GM21717 (cell line): ENCODE results near the gene AGTRAP.

Source experiments
- ATAC-seq: cut with Tn5 transposase; IDR thresholded peaks from one replicate; pipeline ENCODE4 v1.9.1; 2021; ENCODE audit warnings: mild to moderate bottlenecking, moderate library complexity; ENCODE audit not compliant: unreplicated experiment

AGTRAP gene

GRCh38 chr1:11731691-11732283, 4.1 kb upstream of the AGTRAP start:
- ATAC-seq = no peak

GRCh38 chr1:11733306-11733705, 2.6 kb upstream of the AGTRAP start:
- ATAC-seq = no peak

GRCh38 chr1:11735531-11735853, 444 bp upstream of the AGTRAP start:
- no peak for ATAC-seq

GRCh38 chr1:11736746-11737639, 1.1 kb downstream of the AGTRAP start:
- ATAC-seq = no peak

GRCh38 chr1:11738096-11738495, 2.2 kb downstream of the AGTRAP start:
- no peak for ATAC-seq

GRCh38 chr1:11738783-11739182, 2.8 kb downstream of the AGTRAP start:
- ATAC-seq = no peak

GRCh38 chr1:11740258-11741192, 4.6 kb downstream of the AGTRAP start:
- no peak for ATAC-seq

- no peak for ATAC-seq
Observed at GRCh38 chr1:11741482-11741881, 5.5 kb downstream of the AGTRAP start.

GRCh38 chr1:11741919-11742558, 6.1 kb downstream of the AGTRAP start:
- no peak for ATAC-seq

GRCh38 chr1:11744287-11744686, 8.4 kb downstream of the AGTRAP start:
- no peak for ATAC-seq

GRCh38 chr1:11746092-11746491, 10.2 kb downstream of the AGTRAP start:
- ATAC-seq = no peak

GRCh38 chr1:11746795-11747487, 11.0 kb downstream of the AGTRAP start:
- ATAC-seq = no peak

- ATAC-seq = no peak
Observed at GRCh38 chr1:11748294-11749202, 12.6 kb downstream of the AGTRAP start.

- ATAC-seq = no peak
Observed at GRCh38 chr1:11749203-11749689, 13.3 kb downstream of the AGTRAP start.

GRCh38 chr1:11749996-11750395, 14.1 kb downstream of the AGTRAP start:
- ATAC-seq = no peak

GRCh38 chr1:11751087-11751486, 15.2 kb downstream of the AGTRAP start:
- ATAC-seq = no peak

- ATAC-seq = no peak
Observed at GRCh38 chr1:11752359-11753088, 16.6 kb downstream of the AGTRAP start.

- no peak for ATAC-seq
Observed at GRCh38 chr1:11753555-11754208, 17.7 kb downstream of the AGTRAP start.
